Stomach (tissue), 4 donors: ENCODE measurements around the gene KHNYN.

ENCODE experiments used
- EP300 ChIP-seq: sonication (generic); formaldehyde crosslinking; IDR thresholded peaks from one replicate; pipeline ENCODE4 v1.6.1; 2017; ENCODE audit warnings: antibody characterized with exemption
- POLR2A ChIP-seq, 4 donors: fragments of 450-650 bp; IDR thresholded peaks; one replicate each; pipeline ENCODE4 v1.6.1; 2016; ENCODE audit warnings: antibody characterized with exemption in 4 of 4, control low read depth in 2 of 4, mild to moderate bottlenecking in 1 of 4, moderate library complexity in 1 of 4
- POLR2AphosphoS5 ChIP-seq, 3 donors: sonication (generic); formaldehyde crosslinking; IDR thresholded peaks; one replicate each; pipeline ENCODE4 v1.6.1; 2016; ENCODE audit warnings: antibody characterized with exemption in 3 of 3
- TF ChIP-seq, protein P1 (sequence below), 7 experiments: fragments of 450-650 bp in 4 of 7; fragments of 200-600 bp in 3 of 7; sonication (generic) in 3 of 7; IDR thresholded peaks; one replicate each; pipeline ENCODE4 v1.5.1; 2016 to 2019; ENCODE audit warnings: antibody characterized with exemption in 7 of 7, control low read depth in 2 of 7, mild to moderate bottlenecking in 1 of 7

DNA sequence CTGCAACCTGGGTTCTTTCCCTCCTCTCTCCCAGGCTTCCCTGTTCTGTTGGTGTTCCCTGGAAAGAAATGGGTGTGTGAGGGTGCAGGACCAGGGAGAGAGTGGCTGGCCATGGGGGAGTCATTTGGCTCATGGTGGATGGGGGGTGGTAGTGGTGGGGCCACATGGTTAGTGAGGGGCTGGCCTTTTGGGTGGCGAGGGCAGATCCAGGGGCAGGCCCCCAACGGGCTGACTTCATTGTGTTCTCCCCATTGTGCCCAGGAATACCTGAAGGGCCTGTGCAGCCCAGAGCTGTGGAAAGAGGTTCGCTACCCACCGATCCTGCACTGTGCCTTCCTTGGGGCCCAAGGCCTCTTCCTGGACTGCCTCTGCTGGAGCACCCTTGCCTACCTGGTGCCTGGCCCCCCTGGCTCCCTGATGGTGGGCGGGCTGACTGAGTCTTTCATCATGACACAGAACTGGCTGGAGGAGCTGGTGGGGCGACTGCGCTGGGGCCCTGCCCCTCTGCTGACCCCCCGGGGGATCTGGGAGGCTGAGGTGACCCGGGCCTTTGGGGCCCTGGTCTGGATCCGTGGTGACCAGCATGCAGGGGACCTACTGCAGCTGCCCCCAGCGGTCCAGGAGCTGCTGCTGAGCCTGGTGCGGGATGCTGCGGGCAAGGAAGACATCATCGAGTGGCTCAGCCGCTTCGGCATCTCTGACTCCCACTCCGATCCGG lies 22.0 kb upstream of the KHNYN start:
- TF ChIP-seq, protein P1, sequence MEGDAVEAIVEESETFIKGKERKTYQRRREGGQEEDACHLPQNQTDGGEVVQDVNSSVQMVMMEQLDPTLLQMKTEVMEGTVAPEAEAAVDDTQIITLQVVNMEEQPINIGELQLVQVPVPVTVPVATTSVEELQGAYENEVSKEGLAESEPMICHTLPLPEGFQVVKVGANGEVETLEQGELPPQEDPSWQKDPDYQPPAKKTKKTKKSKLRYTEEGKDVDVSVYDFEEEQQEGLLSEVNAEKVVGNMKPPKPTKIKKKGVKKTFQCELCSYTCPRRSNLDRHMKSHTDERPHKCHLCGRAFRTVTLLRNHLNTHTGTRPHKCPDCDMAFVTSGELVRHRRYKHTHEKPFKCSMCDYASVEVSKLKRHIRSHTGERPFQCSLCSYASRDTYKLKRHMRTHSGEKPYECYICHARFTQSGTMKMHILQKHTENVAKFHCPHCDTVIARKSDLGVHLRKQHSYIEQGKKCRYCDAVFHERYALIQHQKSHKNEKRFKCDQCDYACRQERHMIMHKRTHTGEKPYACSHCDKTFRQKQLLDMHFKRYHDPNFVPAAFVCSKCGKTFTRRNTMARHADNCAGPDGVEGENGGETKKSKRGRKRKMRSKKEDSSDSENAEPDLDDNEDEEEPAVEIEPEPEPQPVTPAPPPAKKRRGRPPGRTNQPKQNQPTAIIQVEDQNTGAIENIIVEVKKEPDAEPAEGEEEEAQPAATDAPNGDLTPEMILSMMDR (IDR thresholded peaks at IDR 0.05), result no peak
- TF ChIP-seq POLR2A (IDR thresholded peaks at IDR 0.05) (no peak), POLR2AphosphoS5 (IDR thresholded peaks at IDR 0.05) (no peak), EP300 (no peak)
